HG03442 (cell line): Measurements from ENCODE around the gene ARHGAP23.
"Not testable (repeated sequence)": the region's sequence is repeated elsewhere in the genome, so short reads cannot be mapped to it uniquely, and the experiment has no call there.

Source experiments
- ATAC-seq: cut with Tn5 transposase; IDR thresholded peaks from one replicate; pipeline ENCODE4 v1.9.1; 2021; ENCODE audit warnings: mild to moderate bottlenecking, moderate library complexity; ENCODE audit not compliant: unreplicated experiment

The ARHGAP23 gene

DNA sequence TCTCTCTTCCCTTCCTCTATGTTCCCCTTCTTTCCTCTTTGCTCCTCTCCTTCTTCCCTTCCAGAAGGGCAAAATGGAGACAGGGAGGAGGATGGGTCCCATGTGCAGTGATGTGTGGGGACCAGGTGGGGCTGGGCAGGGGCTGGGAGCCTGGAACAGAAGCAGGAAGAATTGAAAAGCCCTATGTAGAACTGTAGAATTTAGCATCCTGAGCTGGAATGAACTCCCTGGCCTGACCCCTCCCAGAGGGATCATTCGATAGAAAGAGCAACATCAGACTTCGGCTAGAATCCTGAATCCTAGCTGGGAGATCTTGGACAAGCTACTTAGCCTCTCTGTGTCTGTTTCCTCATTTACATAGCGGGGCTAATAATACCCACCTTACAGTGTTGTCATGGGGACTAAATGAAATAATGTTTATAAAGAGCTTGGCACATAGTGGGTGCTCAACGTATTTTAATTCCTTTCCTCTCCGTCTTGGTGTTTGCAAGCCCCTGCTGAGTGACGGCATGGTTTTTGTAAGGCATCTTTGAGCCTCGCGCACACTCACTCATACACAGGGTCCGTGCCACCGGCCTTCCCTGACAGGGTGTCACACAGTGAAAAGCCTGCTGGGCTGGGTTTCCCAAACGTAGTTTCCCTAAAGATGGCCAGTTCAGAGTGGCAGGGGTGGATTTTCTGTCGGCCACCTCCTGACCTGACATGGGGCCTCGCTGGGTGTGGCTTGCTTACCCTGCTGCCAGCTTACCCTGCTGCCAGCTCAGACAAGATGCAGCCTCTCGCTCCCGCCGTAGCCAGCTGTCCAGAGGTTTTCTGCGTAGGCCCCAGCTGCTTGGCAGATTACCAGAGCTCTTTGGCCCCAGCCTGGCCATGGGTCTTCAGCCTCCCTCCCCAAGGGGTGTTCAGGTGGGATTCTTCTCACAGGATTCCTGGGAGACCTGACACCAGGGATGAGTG is 6.1 kb upstream of the ARHGAP23 start:
- no peak for ATAC-seq

DNA sequence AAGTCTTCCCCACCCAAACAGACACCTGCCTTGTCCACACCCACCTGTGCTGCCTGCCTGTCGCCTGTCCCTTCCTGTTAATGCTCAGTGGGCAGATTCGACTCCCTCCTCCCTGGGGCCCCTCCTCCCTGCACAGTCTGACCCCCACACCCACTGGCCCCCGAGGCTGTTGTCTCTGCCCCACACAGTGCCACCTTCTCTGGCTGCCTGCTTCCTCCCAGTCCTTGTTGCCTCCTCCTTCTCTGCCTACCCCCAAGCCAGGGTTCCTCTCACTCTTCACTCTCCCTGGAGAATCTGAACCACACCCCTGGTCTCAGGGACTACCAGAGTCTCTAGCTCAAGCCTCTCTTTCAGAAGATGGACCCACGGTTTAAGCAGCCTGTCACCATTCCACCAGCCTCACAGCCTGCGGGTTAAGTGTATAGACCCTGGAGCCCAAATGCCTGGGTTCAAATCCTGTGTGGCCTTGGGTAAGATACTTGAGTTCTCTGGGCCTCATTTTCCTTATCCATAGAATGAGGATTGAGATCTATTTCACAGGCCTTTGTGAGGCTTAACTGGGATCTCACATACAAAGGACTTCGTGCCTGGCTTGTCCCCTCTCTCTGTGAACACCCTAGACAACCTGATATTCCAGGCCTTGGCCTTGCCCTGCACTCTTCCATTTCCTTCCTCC is 3.8 kb upstream of the ARHGAP23 start:
- ATAC-seq, result no peak

DNA sequence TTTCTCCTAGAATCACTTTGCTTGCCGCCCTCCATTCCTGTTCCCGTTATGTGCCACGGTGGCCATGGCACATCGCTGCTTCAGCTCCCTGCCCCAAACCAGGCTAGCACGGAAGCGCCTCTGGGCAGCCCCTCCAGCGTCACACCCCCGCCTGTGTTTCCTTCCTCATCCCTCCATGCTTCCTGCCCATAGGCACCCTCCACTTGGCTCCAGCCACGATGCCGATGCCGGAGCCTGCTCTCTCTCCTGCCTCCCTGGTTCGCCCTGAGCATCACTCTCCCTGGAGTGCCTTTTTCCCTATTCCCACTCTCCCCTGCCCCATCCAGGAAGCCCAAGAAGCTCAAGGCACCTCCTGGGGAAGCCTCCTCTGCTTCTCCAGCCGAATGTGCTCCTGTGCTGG is 3.2 kb upstream of the ARHGAP23 start:
- no peak for ATAC-seq

DNA sequence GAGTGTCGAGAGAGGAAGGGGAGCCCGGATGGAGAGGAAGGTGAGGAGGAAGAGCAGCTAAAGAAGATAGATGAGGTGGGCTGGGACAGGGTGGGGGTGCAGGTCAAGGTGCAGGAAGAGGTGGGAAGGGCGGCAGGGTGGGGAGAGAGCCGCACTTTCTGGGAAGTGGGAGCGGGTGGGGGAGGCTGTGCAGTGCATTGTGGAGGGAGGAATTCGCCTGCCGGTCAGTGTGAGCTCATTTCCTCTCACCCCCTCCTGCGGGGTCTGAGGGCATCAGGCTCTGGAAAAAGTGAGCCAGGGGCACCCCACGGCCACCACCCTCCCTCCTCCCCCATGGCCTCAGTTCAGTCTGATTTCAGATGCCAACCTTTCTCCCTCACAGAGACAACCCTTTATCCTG is 2.5 kb upstream of the ARHGAP23 start:
- ATAC-seq, result no peak

DNA sequence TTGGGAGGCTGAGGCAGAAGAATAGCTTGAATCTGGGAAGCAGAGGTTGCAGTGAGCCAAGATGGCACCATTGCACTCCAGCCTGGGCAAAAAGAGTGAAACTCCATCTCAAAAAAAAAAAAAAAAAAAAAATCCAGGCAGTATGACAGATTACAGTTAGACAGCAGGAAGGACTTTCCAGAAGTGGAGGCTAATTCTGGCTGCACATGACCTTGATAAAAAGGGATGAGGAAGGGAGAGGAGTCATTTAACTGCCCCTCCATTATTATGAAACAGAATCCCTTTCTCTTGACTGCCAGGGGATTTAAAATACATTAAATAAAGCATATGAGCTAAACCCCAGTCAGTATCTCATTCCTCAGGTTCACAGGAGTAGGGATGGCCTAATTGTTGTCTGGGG is 1.8 kb upstream of the ARHGAP23 start:
- ATAC-seq, result no peak

DNA sequence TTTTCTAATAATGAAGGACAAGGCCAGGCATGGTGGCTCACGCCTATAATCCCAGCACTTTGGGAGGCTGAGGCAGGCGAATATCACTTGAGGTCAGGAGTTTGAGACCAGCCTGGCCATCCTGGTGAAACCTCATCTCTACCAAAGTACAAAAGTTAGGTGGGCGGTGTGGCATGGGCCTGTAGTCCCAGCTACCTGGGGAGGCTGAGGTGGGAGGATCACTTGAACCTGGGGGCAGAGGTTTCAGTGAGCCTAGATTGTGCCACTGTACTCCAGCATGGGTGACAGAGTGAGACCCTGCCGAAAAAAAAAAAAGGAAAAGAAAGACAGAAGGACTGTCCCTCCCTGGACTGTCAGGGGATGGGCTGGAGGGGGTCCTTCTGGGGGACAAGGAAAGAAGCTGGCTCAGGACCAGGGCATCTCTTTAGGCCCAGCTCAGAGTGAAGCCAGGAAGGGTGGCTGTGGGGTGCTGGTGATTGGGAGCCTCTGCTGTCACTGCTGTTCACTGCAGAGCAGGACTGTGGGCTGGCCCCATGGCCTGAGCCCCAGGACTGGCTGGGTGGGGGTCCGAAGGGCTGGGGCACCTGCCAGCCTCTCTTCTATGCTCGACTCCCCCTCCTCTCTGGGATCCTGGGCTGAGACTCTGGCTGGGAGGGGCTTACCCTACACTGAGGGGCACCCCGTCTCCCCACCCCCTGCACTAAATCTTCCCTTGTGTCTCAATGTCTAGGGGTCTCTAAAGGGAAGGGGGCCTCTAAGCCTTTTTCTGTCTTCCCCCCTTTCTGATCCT is 909 bp upstream of the ARHGAP23 start:
- no peak for ATAC-seq

DNA sequence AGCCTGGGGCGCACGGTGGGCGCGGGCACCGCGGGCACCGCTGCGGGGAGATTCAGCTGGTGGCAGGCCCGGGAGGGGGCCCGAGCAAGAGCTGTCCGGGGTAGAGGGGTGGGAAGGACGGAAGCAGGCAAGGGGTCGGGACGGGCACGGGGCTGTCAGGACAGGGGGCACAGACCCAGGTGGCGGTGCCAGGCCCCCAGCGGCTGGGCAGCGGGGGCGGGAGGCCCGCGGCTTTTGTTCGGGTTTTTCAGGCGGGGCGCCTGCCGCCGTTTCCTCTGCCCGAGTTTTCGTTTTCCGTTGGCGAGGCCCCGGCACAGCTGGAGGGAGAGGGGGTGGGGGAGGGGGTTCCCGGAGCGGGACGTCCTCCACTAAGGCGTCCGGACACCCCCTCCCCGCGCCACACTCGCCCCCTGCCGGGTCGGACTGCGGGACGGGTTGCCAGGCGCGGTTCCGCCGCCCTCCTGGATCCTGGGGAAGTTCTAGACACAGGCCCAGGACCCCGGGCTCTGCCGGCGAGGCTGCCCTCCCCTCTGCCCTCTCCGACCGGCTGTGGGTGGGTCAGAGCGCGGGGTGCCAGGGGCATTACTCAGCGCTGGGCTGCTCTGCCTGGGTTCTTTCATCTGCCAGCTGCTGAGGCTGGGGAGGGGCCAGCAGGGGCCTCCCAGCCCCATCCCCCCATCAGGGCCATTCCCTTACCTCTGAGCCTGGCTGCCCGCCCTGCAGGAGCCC is 543 bp downstream of the ARHGAP23 start:
- ATAC-seq, result no peak

DNA sequence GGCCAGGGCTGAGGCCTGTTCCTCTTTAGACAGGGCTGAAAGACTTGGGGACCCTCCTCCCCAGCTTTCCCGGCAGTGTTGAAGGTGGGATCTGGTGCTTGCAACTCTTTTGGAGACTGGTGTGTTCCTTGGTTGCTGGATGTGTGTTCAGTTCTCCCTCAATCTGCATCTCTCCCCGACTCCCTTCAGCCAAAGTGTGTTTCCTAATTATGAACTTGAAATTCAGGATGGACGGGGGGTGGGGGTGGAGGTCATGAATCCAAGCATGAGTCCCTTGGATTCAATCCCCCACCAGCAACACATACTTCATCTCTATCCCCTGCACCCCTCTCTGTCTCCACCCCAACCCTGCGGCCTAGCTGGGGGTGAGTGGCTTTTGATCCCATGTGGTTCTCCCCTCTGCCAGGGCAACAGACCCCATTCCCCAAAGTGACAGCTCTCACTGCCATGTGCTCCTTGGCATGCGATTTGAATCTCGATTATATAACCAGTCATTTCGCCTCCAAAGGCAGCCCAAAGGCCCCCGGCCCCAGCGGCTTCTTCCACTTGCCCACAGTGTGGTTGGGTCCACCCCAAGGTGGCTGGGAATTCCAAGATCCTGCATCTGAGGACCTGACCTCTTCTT is 1.3 kb downstream of the ARHGAP23 start:
- ATAC-seq, result no peak

DNA sequence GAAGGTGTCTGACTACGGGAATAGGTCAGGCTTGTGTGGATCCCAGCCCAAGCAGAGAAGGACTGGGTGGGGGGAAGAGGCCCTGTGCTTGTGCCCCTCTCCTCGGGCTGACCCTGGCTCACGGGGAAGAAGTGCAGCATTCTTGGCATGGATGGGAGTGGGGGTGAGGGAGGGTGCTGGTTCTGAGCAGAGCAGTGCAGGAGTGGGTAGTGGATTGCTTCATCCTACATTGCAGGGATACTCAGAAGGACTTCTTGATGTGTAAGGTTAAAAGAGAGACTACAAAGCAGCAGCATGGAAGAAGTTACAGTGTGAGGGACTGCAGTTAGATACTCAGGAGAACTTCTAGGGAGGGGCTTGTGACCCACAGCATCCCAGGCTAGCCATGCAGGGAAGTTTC is 2.1 kb downstream of the ARHGAP23 start:
- no peak for ATAC-seq

DNA sequence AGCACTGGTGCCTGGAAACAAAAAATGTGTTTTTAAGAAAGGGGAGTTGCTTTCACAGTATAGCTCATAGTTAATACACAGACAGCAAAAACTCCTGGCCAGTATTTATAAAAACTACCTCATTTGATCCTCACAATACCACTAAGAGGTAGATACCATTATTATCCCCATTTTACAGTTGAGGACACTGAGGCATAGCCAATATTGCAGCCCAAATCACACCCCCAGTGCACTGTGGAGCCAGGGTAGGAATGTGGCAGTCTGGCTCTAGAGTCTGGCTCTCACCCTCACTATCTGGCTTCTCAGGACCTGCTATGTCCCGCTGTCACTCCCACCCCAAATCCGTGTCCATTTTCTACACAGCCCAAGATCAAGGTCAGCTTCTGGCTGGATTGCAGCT is 2.6 kb downstream of the ARHGAP23 start:
- ATAC-seq, result no peak

DNA sequence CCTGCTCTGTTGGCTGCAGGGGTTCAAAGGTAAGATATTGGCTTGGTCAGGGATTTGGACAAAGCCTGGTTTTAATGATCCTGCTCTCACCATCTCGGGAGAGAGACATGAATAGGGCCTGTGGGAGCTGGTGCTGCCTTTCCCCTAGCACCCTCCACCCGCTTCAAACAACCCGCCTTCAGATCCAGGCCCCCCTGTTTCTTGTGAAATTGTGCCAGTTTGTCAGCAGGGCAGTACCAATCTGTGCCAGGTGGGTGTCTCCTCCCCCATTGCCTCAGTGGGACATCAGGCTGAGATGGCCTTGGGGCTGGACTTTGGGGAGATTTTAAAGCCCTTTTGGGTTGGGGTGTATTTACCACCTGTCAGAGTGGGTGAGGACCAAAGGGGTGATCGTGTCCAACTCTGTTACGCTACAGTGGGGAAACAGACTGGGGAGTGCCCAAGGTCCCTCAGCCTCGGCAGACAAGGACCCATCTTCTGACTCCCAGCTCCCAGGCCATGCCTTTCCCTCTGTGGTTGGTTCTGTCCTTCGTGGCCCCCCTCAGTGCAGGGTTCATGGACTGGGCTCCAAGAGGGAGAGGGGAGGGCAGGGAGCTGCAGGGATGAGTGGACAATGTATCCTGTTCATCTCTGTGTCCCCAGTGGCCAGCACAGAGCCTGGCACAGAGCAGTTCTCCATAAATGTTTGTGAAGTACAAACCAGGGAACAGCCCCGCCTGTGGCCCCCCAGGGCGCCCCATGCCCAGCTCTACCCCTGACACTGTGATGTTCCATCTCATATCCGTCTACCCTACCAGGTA is 3.3 kb downstream of the ARHGAP23 start:
- ATAC-seq, result no peak

DNA sequence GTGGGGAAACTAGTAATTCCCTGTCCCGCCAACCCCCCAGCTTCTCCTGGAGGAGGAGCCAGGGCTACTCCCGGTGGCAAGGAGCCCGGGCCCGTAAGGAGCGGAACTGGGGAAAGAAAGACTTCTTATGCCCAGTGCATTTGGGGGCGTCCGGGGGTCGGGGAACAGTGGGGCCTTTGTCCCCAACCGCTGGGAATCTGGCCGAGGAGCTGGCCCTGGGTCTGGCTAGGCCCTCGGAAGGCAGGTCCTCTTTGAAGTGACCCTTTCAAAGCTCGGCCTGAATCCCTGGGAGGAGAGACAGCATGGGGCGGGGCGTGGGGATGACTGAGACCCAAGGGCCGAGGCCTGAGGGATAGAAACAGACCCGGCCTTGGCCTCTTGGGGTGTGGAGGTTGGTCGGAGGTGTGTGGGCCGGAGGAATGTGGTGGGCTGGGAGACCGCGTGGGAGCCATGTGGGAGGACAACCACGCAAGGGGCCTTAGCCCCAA is 6.0 kb downstream of the ARHGAP23 start:
- no peak for ATAC-seq

DNA sequence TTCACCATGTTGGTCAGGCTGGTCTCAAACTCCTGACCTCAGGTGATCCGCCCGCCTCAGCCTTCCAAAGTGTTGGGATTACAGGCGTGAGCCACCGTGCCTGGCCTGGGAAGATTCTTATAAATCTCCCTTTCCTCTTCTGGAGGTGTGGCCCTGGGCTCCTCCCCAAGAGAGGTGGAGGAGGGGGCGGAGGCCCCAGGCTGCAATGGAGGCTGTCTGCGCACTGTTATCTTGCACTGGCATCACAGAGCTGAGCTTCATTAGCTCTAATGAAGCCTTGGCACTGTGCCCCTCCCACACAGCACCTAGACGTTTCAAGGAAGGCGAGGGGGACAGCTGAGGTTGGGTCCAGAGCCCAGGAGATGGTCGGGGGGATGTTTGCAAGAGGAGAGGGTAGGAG is 7.5 kb downstream of the ARHGAP23 start:
- no peak for ATAC-seq

DNA sequence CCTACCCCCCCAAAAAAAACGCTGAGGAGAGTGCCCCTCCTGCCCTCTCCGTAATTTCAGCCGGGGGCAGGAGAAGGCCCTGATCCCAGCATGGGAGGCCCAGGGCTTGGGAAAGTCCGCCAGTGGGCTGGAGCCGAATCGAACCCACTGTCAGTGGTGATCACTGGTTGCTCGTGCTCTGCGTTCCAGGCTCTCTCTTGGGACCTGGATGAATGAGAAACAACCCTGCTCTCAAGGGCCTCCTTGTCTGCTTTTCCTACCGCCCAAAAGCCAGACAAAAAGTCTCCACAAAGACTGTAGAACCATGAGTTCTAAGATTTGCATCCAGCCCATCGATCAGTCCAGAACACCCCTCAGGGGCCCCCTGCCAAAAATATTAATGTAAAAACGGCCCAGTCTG is 8.1 kb downstream of the ARHGAP23 start:
- ATAC-seq, result no peak

DNA sequence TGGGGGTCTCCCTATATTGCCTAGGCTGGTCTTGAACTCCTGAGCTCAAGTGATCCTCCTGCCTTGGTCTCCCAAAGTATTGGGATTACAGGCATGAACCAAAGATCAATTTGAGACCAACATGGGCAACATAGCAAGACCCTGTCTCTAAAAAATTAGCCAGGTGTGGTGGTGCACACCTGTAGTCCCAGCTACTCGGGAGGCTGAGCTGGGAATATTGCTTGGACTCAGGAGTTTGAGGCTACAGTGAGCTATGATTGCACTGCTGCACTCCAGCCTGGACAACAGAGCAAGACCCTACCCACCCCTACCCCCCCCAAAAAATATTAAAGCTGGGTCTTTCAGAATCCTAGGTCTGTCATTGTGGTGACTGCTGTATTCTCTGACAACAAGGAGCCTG is 9.0 kb downstream of the ARHGAP23 start:
- ATAC-seq, result not testable (repeated sequence)

DNA sequence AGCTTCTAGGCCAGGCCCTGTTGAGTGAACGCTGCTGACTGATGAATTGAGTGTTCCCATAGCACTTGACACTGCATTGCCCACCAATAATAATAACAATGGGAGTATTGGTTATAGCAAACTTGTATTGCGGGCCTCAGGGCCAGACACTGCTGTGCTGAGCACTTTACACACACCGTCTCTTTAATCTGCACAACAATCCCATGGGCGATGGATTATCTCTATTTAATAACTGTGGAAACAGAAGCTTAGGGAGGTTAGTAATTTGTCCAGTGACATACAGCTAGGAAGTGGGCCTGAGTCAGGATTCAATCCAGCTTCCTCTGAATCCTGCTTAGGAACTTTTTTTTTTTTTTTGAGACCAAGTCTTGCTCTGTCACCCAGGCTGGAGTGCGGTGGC is 11.2 kb downstream of the ARHGAP23 start:
- no peak for ATAC-seq

DNA sequence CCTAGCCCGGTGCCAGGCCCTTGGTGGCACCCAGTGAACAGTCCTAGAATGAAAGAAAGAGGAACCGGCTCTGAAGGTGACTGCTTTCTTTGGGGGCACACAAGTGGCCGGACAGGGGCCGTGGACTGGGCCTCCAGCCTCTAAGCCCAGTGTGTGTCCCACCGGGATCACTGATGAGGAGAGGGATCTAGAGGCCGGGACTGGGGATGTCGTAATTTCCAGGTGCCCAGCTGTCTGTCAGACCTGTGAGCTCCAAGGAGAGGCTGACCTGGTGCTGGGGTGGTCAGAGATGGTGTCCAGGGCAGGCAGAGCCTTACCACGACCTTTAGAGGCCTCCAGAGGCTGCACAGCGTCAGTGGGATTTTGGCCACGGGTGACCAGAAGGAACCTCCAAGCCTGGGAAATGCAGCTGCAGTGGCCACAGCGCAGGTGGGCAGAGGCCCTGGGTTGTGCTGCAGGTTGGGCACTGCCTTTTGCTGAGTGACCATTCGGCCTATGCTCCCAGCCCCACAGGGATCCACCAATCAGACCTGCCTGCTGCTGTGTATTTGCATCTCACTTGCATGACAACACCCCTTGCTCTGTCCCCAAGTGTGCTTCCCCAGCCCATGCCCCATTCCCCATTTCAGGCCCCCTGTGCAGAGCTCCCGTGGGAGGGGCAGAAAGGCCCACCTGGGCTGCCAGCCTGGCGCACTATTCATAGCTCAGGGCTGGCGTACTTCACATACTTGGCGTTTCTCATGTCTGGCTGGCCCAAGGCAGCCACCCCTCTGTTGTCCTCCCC is 12.5 kb downstream of the ARHGAP23 start:
- no peak for ATAC-seq

DNA sequence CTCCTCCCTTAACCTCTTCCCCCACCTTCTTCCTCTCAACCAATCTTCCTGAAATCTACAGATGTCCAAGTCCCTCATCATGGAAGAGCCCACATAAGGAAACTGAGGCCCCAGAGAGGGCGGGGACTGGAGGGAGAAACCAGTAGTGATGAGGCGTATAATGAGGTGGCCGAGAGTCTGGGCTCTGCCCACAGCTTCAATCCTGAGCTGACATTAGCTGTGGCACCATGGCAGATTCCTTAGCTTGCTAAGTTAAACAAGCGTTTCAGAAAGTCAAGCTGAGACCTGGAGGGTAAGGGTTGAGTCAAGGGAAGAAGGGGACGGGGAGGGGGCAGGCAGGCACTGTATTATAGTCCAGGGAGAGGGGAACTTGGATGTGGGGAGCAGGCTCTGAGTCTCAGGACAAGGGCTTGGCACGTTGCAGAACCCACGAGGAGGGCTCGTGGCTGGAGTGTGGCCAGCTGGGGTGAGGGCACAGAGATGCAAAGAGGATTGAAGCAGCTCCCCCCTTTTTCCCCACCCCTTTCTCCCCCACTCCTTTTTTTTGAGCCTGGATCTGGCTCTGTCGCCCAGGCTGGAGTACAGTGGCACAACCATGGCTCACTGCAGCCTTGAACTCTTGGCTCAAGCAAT is 13.3 kb downstream of the ARHGAP23 start:
- no peak for ATAC-seq
